ENCODE measurements around the gene CD320. TPM values are rescaled to one million over a fixed set of nuclear protein-coding genes. Genes with fewer than 3 reads are reported as not detected.
A peak's percentile ranks its signal among the peaks of the same experiment; 100 is the strongest.

CD320 gene
- total RNA-seq, 4 donors from 2014 or later = 49.8 to 85.3 (median 66.1) TPM

DNA sequence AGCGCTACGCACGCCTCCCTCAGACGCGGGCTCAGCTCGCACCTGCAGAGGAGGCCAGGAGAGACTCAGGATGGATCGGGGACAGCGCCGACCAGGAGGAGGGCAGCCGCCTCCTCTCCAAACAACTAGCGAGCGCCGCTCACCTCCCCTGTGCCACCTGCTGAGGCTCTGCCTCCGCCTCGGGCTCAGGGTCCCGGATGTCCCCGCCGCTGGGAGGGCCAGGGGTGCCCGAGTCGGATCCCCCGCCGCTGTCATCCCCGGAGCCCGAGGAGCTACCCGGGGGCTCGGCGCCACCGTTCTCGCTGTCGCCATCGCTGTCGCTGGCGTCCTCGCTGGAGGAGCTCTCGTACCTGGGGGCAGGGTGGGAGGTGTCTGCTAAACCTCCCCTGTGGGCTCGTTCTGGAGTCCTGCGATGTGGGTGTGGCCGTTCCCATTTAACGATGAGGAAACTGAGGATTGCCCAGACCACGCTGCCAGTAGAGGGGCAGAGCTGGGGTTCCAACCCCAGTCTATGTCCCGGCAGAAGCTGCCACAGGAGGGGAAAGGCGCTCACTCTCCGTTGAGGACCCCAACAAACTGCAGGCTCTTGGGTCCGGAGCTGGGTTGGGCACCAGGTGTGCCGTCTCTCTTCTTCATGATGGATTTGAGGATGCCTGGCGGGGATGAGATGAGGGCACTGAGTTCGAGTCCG is 25.8 kb upstream of the CD320 start:
- peak overlapping the region in 2 of 4 donors; percentile 13 to 45 for H3K27ac ChIP-seq
- no peak for TF ChIP-seq POLR2A (IDR thresholded peaks at IDR 0.05)
- TF ChIP-seq, protein P1, sequence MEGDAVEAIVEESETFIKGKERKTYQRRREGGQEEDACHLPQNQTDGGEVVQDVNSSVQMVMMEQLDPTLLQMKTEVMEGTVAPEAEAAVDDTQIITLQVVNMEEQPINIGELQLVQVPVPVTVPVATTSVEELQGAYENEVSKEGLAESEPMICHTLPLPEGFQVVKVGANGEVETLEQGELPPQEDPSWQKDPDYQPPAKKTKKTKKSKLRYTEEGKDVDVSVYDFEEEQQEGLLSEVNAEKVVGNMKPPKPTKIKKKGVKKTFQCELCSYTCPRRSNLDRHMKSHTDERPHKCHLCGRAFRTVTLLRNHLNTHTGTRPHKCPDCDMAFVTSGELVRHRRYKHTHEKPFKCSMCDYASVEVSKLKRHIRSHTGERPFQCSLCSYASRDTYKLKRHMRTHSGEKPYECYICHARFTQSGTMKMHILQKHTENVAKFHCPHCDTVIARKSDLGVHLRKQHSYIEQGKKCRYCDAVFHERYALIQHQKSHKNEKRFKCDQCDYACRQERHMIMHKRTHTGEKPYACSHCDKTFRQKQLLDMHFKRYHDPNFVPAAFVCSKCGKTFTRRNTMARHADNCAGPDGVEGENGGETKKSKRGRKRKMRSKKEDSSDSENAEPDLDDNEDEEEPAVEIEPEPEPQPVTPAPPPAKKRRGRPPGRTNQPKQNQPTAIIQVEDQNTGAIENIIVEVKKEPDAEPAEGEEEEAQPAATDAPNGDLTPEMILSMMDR (IDR thresholded peaks at IDR 0.05 in 4 of 5, conservative IDR thresholded peaks at IDR 0.05 in 1 of 5) = no peak
- no peak overlapping the region for H3K4me3 ChIP-seq
- H3K36me3 ChIP-seq = no peaks in the 10 kb centered on the region
- ATAC-seq (no peak), DNase-seq (no peak)
- H3K9me3 ChIP-seq = no peaks in the 10 kb centered on the region
- in situ Hi-C loops (cut with MboI; ENCODE audit: low sequenced_read_pairs in 4 of 4) (no loop called here), intact Hi-C loops (cut with DNase I; ENCODE audit: low total_unique reads) (no loop called here)
- peaks cover 0 to 8% of the 10 kb centered on the region in 2 donors for H3K4me1 ChIP-seq
- peaks cover 19 to 38% (median 26%) of the 10 kb centered on the region in 3 donors for H3K27me3 ChIP-seq

DNA sequence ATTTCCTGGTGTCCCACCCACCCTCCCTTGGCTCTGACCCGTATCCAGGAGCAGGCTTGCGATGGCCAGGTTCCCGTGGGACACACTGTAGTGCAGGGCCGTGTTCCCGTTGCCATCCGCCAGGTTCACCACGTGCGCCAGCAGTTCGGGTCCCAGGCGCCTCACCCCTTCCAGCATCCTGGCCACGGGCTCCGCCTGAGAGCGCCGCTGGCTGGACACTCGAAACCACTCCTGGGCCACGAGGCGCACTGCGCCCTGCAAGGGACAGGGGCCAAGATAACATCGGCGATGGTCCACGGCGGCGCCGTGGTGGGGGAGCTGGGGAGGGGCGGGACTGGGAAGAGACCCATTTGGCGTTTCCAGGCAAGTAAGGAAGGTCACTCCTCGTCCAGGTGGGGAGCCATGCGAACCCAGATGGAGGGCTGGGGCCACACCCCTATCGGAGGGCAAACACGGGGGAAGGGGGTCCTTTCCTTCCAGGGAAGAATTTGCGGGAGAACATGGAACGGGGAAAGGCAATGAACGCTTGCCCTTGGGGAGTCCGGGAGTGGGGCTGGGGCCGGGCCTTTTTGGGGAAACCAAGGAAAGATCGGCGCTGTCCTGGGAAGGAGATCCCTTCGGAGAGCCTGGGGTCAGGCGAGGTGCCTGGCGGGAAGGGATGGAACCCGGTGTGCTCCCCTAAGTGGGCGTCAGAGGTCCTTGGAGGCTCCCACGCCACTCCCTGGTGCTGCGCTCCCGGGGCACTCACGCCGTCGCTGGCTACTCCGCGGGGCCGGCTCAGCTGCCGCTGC is 25.0 kb upstream of the CD320 start:
- DNase-seq (no peak), ATAC-seq (peak in 1 of 2 donors; percentile 19)
- Histone ChIP-seq H3K27ac (peak overlapping the region in 3 of 4 donors; percentile 13 to 45 (median 31)), H3K4me1 (peaks cover 0 to 8% of the 10 kb centered on the region in 2 donors), H3K4me3 (no peak overlapping the region), H3K27me3 (peaks cover 19 to 35% (median 26%) of the 10 kb centered on the region in 3 donors), H3K36me3 (no peaks in the 10 kb centered on the region), H3K9me3 (no peaks in the 10 kb centered on the region)
- TF ChIP-seq, protein P1 (IDR thresholded peaks at IDR 0.05 in 4 of 5, conservative IDR thresholded peaks at IDR 0.05 in 1 of 5) = no peak
- no peak for TF ChIP-seq POLR2A (IDR thresholded peaks at IDR 0.05)
- in situ Hi-C loops (cut with MboI; ENCODE audit: low sequenced_read_pairs in 4 of 4) (no loop called here), intact Hi-C loops (cut with DNase I; ENCODE audit: low total_unique reads) (no loop called here)

DNA sequence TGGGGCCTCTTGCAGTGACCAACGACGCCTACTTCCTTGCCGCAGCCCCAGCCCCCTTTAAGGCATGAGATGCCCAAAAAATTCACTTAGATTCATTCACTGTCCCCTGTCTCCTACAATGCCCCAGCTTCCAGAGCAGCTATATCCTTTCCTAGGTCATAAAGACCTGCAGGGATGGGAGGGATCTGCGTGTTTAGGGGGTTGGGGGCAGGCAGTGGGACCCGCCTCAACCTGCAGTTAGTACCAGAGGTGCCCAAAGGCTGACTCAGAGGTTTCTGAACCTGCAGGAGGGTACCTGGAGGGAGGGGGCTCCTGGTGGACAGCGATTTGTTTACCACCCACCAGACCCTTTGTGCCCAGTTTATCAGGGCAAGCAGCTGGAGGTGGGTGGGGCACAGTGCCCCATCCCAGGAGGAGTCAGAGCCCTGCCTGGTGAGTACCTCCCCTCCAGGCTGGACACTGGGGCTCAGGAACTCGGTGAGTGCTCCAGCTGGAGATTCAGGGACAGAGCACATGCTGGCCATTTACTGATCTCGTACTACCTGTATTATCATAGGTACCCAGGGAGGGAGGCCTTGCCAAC is 23.2 kb upstream of the CD320 start:
- H3K36me3 ChIP-seq = no peaks in the 10 kb centered on the region
- intact Hi-C loops (cut with DNase I; ENCODE audit: low total_unique reads) = no loop called here
- H3K9me3 ChIP-seq = no peaks in the 10 kb centered on the region

DNA sequence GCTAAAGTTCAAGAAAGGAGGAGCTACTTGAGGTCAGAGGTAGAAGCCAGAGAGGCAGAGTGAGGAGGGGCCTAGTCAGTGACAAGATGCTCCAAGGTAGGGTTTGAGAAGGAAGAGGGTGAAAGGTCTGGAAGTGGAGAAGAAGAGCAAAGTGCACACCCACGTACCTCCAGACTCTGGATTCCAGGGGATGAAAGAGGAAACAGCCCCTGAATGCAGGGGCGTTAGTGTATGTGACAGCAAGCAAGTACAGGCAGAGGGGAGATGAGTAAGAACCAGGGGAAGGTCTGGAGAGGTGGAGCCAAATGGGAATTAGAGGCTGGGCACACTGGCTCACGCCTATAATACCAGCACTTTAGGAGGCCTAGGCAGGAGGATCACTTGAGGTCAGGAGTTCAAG is 21.8 kb upstream of the CD320 start:
- no peaks in the 10 kb centered on the region for H3K36me3 ChIP-seq
- H3K27ac ChIP-seq = no peak overlapping the region
- ATAC-seq = no peak
- no peaks in the 10 kb centered on the region for H3K9me3 ChIP-seq
- no peak for DNase-seq
- TF ChIP-seq, protein P1 (IDR thresholded peaks at IDR 0.05 in 4 of 5, conservative IDR thresholded peaks at IDR 0.05 in 1 of 5) = no peak
- no peak for TF ChIP-seq POLR2A (IDR thresholded peaks at IDR 0.05)
- H3K27me3 ChIP-seq = peaks cover 12 to 21% (median 18%) of the 10 kb centered on the region in 3 donors
- H3K4me1 ChIP-seq = peaks cover 0 to 8% of the 10 kb centered on the region in 2 donors
- H3K4me3 ChIP-seq = no peak overlapping the region
- in situ Hi-C loops (cut with MboI; ENCODE audit: low sequenced_read_pairs in 4 of 4) = no loop called here
- intact Hi-C loops (cut with DNase I; ENCODE audit: low total_unique reads) = loop anchor here (10.0 kb wide), 1 partner anchor 505 kb away; the partner anchor contains the start of genes MBD3L1 and ZNF558

More for the DNA sequence above, 23.2 kb upstream of the CD320 start:
- H3K27ac ChIP-seq = no peak overlapping the region
- DNase-seq (no peak), ATAC-seq (no peak)
- TF ChIP-seq POLR2A (IDR thresholded peaks at IDR 0.05) = no peak
- TF ChIP-seq, protein P1 (IDR thresholded peaks at IDR 0.05 in 4 of 5, conservative IDR thresholded peaks at IDR 0.05 in 1 of 5) = no peak
- peaks cover 19 to 26% (median 24%) of the 10 kb centered on the region in 3 donors for H3K27me3 ChIP-seq
- H3K4me1 ChIP-seq = peaks cover 0 to 8% of the 10 kb centered on the region in 2 donors
- in situ Hi-C loops (cut with MboI; ENCODE audit: low sequenced_read_pairs in 4 of 4) = no loop called here
- H3K4me3 ChIP-seq = no peak overlapping the region

Measured in gastrocnemius medialis (tissue), 4 donors.